ENCODE measurements around the gene ITGAL.

GRCh38 chr16:30551781-30552180 is 79.2 kb downstream of the ITGAL start:
- TF ChIP-seq, protein P1, sequence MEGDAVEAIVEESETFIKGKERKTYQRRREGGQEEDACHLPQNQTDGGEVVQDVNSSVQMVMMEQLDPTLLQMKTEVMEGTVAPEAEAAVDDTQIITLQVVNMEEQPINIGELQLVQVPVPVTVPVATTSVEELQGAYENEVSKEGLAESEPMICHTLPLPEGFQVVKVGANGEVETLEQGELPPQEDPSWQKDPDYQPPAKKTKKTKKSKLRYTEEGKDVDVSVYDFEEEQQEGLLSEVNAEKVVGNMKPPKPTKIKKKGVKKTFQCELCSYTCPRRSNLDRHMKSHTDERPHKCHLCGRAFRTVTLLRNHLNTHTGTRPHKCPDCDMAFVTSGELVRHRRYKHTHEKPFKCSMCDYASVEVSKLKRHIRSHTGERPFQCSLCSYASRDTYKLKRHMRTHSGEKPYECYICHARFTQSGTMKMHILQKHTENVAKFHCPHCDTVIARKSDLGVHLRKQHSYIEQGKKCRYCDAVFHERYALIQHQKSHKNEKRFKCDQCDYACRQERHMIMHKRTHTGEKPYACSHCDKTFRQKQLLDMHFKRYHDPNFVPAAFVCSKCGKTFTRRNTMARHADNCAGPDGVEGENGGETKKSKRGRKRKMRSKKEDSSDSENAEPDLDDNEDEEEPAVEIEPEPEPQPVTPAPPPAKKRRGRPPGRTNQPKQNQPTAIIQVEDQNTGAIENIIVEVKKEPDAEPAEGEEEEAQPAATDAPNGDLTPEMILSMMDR (IDR thresholded peaks at IDR 0.05), result no peak
- TF ChIP-seq POLR2A (IDR thresholded peaks at IDR 0.05), result no peak
